IPS DF 4.7 (cell line): ENCODE results near the gene IL1RL2.

Source experiments
- DNase-seq: peaks from one replicate; pipeline ENCODE4 v3.0.0-alpha.2; 2013; ENCODE audit warnings: low spot score; ENCODE audit errors: extremely low read depth

The IL1RL2 gene

DNA sequence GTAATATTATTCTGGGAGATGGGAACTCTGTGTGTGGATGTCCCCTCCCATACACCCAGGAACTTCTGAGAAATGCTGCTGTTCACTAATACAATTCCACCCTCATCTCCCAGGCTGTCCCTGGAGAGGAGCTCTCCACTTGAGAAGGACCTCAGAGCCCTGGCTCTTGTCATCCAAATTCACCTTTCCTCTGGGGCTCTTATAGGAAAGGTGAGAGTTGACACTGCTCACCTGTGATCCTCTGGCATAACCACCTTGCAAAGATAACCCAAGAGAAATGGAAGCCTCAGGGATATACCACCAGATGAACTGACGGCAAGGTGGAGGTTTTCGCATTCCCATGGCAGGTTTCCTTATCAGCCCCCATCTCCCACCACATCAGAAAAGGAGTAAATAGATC lies 52.0 kb downstream of the IL1RL2 start:
- DNase-seq = no peak

DNA sequence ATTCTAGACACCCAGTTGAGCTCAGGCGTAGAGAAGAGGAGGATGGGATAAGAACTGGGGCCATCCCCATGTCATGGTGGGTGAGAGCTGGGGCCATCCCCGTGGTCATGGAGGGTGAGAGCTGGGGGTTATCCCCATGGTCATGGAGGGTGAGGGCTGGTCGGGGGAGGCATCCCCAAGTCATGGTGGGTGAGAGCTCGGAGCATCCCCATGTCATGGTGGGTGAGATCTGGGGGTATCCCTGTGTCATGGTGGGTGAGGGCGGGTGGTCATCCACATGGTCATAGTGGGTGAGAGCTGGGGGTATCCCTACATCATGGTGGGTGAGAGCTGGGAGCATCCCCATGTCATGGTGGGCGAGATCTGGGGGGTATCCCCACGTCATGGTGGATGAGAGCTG lies 52.5 kb downstream of the IL1RL2 start:
- no peak for DNase-seq

DNA sequence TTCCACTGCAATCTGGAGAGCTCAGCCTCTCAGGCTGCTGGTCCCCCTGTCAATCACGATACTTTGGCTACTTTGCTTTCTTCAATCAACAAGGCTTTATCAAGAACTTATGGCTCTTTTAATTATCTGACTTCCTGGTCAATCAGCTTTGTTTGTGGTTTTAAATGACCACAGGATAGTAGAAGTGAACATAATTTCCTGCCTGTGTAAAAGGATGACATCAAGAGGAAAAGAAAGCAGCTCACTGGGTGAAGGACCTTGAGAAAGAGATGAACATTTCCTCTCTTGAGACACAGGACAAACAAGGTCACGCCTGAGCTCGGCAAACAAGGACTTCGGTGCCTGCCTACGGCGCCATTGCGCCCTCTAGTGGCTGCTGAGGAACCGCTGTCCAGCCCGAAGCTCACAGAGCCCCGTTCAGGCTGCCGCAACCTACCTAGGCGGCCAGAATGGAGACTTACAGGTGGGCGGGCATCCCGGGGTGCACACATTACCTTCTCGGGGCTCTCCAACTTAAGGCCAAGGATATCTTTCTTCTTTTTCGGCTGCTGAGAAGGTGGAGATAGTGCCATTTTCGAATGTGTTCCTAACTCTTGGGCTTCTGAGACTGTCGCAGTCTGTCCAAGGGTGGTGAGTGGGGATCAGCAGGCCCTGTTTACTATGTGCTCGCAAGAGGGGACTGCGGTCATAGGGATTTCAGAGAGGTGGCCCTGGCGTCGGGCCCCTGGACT lies 54.0 kb downstream of the IL1RL2 start:
- DNase-seq = peak; percentile 81

DNA sequence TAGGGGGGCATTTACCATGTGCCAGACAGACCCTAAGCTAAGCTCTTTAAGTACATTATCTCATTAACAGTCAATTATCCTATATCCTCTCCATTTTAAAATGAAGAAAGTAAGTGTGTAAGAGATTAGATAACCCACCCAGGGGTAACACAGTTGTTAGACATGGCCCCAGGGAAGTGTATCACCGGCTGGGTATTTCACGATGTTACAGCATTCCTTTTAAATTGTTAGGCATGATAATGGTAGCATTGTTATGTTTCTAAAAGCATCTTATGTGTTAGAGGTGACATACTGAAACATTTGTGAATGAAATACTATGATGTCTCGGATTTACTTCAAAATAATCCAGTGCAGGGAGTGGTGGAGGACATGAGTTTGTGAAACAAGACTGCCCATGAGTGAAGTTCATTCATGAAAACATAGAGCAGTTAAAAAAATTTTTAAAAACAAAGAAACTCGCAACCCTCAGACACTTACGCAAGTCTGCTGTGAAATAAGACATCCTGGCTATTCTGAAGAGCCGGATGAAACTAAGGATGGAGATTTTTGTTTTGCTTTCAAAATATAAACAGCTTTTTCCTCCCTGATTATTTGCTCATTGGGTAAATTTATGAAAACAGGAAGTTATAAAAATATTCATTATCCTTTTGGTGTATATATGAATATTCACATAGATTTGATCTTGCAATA lies 54.9 kb downstream of the IL1RL2 start:
- DNase-seq = no peak

DNA sequence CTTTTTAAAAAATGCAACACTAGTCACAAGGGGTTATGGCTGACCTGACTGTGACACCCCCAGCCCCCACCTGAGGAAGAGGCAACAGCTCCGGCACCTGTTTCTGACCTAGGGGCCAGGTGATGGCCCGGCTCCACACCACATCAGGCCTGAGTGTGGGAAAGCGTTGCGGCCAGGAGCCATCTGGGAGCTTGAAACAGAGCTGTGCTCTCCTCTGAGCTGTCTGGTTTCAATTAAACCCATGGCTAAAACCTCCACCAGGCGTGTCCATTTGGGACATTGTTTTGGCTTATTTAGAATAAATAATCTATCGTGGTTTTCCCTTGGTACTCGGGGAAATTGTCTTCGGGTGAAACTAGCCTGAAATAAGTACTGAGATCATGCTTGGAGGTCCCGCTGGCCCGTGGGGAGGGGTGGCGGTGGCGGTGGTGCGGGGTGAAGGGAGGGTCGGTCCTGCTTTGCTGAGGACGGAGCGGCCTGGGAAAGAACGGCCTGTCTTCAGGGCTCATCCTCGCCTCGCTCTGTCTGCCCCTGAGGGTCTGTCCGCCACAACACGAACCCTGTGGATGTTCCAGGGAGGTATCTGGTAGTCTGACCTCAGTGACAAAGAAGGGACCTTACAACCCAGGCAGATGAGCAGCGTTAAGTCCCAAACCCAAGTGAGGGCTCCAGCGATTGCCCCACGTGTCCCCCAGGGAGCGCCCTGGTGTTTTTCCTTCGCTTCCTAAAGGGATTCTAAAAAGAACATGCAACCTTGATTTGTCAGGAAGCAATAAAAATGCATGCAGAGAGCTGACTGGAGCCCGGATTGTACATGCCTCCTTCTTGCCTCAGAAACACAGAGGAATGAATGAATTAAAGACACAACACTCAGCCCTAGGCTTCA lies 58.7 kb downstream of the IL1RL2 start:
- no peak for DNase-seq

DNA sequence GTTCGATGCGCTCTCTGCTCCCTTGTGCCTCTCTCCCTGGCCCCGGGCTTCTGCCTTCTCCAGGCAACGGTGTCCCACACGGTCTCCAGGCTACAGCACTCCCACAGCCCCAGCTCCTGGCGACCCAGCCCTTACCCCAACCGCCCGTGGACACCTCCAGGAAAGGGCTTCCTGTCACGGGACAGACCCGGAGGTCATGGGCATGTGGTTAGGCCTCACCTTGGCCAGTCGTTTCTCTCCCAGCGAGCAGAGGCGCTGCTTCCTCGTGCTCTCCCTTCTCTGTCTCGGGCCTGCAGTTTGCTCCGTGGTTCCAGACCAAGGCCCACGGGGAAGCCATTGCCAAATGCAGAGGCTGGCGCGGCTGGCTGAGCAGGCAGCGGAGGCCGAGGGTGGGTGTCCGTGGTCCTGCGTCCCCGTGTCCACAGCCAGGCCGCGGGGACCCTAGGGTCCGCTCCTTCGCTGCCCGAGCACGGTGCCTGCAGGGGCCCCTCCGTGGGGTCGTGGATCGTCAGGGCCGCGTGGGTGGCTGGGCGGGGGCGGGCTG lies 63.5 kb downstream of the IL1RL2 start:
- DNase-seq = no peak

DNA sequence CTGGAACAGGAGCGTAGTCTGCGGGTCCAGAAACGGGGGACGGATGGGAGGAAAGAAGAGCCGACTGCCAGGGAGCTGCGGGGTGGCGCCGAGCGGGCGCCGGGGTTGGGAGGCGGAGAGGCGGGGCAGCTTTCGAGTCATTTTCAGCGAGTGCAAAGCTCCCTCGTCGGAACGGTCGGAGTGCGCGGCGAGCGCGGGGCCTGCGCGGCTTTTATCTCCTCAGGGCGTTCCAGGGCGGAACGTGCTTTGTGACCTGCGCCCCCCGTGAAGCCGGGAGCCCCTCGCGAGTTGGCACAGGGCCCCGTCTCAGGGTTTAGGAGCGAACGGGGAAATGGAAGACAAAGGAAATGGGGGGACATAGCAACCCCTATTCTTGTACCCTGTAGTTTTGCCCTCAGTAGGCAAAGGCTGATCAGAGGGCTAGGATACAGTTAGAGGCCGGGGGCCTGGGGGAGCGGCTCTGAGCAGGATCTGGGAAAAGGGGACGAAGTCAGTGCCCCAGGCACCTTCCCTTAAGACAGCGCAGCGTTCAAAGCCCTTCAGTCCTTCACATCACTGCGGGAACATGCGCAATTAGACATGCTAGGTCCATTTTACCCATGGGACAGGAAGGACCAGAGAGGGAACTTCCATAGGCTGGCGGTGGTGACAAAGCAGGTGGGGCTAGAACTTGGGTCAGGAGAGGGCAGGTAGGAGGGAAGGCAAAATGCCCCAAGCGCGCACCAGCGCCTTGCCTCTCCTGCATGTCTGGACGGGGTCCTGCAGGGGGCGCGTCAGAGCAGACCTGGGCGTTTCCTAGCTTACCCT lies 64.4 kb downstream of the IL1RL2 start:
- no peak for DNase-seq

DNA sequence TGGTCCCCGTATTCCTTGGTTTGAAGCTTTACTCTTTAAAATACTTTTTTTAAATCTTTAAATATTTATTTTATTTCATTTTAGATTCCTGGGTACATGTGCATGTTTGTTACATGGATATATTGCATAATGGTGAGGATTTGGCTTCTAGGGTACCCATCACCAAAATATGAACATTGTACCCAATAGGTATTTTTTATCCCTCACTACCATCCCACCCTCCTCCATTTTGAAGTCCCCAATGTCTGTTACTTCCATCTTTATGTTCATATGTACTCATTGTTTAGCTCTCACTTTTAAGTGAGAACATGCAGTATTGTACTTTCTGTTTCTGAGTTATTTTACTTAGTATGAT lies 65.0 kb downstream of the IL1RL2 start:
- no peak for DNase-seq

DNA sequence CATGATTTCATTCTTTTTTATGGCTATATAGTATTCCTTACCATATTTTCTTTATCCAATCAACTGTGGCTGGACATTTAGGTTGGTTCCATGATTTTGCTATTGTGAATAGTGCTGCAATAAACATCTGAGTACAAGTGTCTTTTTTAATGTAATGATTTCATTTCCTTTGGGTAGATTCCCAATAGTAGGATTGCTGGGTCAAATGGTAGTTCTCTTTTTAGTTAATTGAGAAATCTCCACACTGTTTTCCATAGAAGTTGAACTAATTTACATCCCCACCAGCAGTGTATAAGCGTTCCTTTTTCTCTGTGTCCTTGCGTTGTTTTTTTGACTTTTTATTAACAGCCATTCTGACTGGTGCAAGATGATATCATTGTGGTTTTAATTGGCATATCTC lies 65.4 kb downstream of the IL1RL2 start:
- no peak for DNase-seq

DNA sequence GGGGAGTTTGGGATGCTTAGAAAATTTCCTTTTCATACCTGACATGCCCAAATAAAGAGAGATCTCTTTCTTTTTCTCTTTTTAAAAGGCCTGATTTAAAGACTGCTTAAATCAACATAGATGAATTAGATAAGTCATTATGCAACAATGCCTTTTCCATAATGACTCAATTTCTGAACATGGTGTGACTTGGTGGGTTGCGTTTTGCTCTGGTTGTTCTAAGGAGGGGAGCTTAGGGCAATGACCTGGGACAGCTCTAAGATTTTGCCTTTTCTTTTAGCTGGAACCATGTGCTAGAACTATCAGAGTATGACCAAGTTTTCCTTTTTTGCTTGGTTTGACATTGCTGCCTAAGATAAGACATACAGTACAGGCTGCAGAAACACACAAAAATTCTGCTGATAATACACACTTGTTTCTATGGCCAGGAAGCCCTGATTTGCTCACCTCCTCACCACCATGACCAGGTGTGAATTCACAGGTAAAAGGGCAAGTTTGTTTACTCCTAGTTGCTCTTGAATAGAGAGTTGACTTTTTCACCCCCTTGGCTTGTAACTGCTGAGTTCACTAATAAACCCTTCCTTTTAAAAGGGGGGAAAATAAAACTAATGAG lies 66.4 kb downstream of the IL1RL2 start:
- DNase-seq = no peak

DNA sequence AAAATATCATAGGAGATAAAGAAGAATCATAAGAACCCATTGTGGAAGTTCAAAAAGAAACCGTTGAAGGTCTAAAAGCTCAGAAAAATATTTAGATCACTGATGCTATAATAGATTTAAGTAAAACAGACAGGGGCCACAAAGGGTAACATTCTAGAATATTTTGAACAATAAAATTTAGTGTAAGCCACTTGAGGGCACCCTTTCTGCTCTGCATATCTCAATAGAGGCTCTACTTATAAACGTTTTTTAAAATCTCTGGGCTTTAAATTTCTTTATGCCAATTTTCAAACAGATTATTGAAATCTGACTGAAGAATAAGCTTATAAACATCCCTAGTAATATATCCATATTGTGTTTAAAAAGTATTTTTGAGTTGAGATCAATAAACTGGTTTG lies 66.9 kb downstream of the IL1RL2 start:
- no peak for DNase-seq

DNA sequence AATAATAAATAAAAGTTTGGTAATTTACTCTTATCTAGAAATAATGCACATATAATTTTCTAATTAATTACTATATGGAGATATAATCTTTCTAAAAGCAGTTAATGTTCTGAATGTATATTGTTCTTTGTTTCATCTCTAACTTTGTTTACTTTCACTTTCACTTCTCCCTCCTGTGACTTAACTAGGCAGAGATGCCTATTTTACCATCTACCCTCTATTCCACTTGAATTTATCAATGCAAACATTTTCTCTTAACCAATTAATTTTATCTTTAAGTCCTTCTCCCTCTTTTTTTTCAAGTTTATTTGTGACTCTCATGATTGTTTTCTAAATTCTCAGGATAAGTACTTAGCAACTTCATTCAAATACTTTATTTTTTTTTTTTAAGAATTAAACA lies 69.5 kb downstream of the IL1RL2 start:
- no peak for DNase-seq

DNA sequence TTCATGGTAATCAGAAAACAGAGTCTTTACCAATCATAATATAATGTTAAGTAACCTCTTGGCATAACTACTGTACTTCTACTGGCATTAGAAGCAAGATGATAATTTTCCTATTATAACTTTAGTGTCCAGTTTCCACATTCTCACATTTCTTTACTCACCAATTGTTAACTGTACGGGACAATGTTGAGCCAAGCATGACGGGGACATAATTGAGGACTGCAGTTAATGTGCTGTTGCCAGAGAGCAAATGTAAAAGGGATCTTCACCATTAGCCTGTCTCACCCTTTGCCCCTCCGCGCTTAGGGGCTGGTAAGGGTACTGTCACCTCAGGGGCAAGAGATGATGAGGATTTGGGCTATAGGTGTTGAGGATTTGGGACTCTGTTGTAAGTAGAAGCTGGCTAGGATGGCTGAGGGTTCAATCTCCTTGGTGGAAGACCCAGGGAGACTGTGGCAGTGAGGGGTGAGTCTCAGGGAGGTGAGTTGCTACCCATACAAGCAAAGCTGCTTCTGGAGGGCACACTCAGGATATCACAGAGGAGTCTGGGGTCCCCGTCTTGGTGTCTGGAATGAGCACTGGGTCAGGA lies 70.1 kb downstream of the IL1RL2 start:
- no peak for DNase-seq

DNA sequence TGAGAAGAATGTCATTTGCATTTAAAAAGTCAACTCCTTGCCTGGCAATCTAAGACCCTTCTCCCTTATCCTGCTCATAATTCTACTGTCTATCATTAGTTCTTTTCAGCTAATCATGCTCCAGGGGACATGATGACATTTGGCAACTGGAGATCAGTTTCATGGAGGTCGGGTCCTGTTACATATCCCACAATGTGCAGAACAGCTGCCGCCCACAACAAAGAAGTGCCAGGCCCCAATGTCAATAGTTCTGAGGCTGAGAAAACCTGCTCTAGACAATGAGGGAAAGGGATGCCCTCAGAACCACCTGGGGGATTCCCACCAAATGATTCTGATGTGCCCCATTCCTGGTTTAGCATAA lies 71.2 kb downstream of the IL1RL2 start:
- DNase-seq = no peak

DNA sequence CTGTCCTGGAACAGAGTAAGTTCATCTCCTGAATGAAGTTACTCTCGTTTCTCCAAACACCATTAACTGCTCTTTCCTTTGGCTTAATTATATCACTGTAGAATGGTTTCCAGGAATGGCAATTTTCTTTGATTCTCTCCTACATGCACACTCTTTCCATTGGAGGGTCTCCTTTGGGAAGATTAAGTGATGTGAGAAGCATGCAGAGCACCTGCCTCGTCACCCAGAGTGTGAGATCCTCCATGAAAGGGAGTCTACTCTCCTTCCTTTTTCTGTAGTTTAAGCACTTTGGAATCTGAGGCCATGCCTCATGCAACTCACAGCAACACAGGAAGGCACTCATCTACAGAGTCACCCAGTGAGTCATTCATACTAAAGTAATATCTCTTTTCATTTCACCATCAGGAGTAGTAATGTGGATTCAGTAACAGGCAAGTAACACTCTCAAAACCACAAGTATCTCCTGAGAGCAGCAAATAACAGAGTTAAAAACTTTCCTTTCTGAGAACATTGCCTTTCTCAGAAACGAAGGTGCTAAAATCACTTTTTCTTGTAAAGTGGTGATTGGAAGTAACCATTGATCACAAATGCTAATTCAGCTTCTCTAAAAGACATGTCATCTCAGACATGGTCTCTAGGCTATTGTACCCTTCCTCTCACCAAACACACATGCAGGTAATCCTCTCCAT lies 71.7 kb downstream of the IL1RL2 start:
- DNase-seq = no peak

DNA sequence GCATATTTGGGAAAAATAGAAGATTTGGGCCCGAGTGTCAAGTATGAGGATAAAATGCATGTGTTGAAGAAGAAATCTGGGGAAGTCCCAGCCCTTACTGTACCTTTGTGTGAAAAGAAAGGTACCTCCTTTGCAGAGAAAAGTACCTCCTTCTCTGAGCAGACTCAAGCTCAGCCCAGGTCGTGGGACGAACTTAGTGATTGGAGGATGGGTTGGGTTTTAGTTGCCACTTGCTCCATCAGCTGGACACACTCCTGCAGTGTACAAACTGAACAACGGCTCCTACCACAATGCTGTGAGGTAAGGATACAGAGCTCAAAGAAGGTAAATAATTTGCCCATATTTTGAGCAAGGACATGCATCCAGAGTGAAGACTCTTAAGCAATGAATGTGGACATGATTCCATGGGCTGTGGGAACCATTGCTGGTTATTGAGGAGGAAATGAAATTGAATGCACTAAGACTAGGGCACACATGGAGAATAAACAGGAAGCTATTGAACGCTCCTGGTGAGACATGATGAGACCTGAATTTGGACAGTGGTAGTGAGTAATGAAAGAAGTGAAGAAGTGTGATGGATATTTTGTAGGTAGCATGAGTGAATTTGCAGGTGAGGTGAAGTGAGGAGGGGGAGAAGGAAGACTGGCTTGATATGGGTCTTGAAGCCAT lies 74.8 kb downstream of the IL1RL2 start:
- no peak for DNase-seq

DNA sequence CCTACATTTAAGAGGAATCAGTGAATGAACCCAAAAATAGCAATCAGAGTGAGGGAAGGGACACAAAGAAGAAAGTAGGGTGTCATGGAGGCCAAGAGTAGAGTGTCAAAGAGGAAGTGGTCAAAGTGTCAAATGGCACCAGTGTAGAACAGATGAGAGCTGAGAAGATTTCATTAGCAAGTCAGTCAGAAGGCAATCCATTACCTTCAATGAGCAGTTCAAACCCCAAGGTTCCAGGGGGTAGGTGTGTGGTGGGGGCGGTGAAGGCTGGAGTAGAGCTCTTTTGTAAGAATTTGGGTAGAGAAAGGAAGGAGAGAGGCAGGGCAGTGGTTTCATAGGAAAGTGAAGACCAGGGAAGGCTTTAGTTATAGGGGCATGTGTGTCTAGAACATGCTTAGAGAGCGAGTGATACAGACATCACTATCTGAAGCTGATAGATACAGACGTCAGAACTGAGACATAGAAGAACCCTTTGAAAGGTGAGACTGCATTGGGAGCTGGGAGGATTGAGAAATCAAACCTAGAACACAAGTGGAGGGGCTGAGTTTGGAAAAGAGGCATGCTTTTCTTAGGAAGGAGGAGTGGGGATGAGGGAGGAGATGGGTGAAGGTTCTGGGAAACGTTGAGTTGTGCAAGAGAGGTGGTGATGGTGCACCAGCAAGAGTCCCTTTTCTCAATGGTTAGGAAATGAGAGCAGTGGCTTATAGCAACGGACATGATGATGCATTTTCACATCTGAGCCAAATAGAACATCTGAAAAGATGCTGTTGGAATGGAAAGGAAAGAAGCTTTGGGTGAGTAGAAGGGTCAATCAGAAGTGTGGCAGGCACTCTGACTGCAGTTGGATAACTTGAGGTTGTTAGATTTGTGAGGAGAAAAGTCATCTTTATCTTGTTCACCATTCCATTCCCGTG lies 75.7 kb downstream of the IL1RL2 start:
- DNase-seq = no peak

DNA sequence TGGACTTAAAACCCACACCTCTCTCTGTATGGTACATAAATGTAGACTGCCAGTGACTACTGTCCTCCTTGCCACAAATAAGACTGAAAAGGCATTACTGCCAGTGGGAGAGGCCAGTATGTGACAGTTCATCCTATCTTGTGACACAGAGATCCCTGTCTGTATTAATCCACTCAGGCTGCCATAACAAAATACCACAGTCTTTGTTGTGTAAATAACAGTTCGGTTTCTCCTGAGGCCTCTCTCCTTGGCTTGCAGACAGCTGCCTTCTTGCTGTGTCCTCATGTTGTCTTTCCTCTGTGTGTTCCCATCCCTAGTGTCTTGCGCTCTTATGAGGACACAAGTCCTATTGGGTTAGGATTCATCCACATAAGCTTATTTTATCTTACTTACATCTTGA lies 78.1 kb downstream of the IL1RL2 start:
- DNase-seq = no peak
